ENCODE measurements around the gene MN1. TPM values are rescaled to one million over a fixed set of nuclear protein-coding genes. Genes with fewer than 3 reads are reported as not detected.

MN1 gene
- polyA plus RNA-seq, 3 donors = 0.06 to 0.38 (median 0.29) TPM

DNA sequence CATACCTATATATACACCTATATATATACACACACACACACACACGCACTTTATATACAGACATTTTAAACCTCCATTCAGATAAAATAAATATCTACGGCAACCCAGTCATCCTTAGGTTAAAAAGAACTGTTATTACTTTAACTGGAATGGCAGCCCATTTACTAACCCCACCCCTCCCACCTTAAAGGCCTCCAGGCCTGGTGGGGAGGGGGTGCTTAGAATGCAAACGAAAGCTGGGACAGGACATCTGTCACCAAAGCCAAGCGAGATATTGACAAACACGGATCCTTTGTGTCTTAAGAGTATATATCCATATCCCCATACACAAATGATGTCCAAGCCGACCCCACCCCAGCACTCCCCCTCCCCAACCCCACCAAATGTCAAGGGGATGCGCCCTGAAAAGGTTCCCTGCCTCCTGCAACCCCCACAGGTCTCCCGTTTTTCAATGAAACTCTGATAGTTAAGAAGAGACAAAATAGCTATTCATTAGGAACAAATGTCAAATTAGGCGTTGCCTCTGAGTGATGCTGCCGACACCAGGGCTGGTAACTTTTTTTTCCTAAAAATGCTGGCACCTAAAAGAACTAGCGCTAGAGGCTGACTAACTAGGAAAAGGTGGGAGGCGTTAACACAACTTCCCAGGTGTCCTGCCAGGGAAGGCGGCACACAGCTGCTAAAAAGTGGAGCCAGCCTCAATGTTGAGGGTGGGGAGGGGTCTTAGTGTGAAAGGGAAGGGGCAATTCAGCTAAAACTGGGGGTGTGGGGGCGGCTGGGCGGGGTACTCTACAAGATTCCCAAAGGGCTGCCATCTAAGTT, 5.6 kb downstream of the MN1 start:
- Mint-ChIP-seq H3K4me3 (no peak overlapping the region), H3K27me3 (ENCODE audit: low read depth in 3 of 3) (peaks cover 8 to 20% (median 12%) of the 10 kb centered on the region in 3 donors), H3K36me3 (no peaks in the 10 kb centered on the region), H3K4me1 (no peaks in the 10 kb centered on the region), H3K27ac (no peak overlapping the region), H3K9me3 (peaks cover 0 to 7% (median 3%) of the 10 kb centered on the region in 7 donors)
- peaks cover 6 to 8% of the 10 kb centered on the region in 2 donors for H3K4me1 ChIP-seq (ENCODE audit: control insufficient read depth in 1 of 2, insufficient read depth in 2 of 2, low read length in 2 of 2)
- H2AFZ ChIP-seq (ENCODE audit: insufficient read depth, low read depth, low read length, poor library complexity, severe bottlenecking) = no peak overlapping the region
- WGBS (ENCODE audit: insufficient coverage) = 80% methylated on average over 4 of the region's 15 CpGs
- H4K20me1 ChIP-seq (ENCODE audit: insufficient read depth, low read length) = no peaks in the 10 kb centered on the region
- peaks cover 4 to 14% of the 10 kb centered on the region in 2 donors for H3K27me3 ChIP-seq (ENCODE audit: control insufficient read depth in 2 of 2, insufficient read depth in 2 of 2, low read length in 2 of 2)
- H3K36me3 ChIP-seq (replicated peaks in 1 of 2; ENCODE audit: control insufficient read depth in 1 of 2, insufficient read depth in 2 of 2, low read length in 2 of 2) = no peaks in the 10 kb centered on the region
- no peak overlapping the region for H3K27ac ChIP-seq (ENCODE audit: low read depth in 1 of 2, low read length in 2 of 2)
- no peak overlapping the region for H3K4me2 ChIP-seq (replicated peaks; ENCODE audit: extremely low read depth, low read length, poor library complexity, severe bottlenecking)
- intact Hi-C loops (cut with micrococcal nuclease) = no loop called here
- no peaks in the 10 kb centered on the region for H3K9me3 ChIP-seq (replicated peaks in 1 of 2; ENCODE audit: control insufficient read depth in 1 of 2, insufficient read depth in 1 of 2, low read length in 2 of 2)
- DNase-seq = no peak
- TF ChIP-seq, protein P1, sequence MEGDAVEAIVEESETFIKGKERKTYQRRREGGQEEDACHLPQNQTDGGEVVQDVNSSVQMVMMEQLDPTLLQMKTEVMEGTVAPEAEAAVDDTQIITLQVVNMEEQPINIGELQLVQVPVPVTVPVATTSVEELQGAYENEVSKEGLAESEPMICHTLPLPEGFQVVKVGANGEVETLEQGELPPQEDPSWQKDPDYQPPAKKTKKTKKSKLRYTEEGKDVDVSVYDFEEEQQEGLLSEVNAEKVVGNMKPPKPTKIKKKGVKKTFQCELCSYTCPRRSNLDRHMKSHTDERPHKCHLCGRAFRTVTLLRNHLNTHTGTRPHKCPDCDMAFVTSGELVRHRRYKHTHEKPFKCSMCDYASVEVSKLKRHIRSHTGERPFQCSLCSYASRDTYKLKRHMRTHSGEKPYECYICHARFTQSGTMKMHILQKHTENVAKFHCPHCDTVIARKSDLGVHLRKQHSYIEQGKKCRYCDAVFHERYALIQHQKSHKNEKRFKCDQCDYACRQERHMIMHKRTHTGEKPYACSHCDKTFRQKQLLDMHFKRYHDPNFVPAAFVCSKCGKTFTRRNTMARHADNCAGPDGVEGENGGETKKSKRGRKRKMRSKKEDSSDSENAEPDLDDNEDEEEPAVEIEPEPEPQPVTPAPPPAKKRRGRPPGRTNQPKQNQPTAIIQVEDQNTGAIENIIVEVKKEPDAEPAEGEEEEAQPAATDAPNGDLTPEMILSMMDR (IDR thresholded peaks at IDR 0.05) = no peak
- no peak overlapping the region for H3K9ac ChIP-seq (ENCODE audit: insufficient read depth, low read length, poor library complexity, severe bottlenecking)
- no peak overlapping the region for H3K4me3 ChIP-seq (replicated peaks in 1 of 3; ENCODE audit: low read depth in 2 of 3, low read length in 3 of 3)
- no peaks in the 10 kb centered on the region for H3K79me2 ChIP-seq (ENCODE audit: insufficient read depth, low read length)

- H3K4me3 Mint-ChIP-seq = no peak overlapping the region
These were observed 6.5 kb downstream of the MN1 start for GRCh38 chr22:27795053-27795452.

More at GRCh38 chr22:27795053-27795452, 6.5 kb downstream of the MN1 start:
- H3K9ac ChIP-seq (ENCODE audit: insufficient read depth, low read length, poor library complexity, severe bottlenecking) = no peak overlapping the region
- no peak overlapping the region for H3K4me3 ChIP-seq (replicated peaks in 1 of 3; ENCODE audit: low read depth in 2 of 3, low read length in 3 of 3)
- no peaks in the 10 kb centered on the region for H3K9me3 ChIP-seq (replicated peaks in 1 of 2; ENCODE audit: control insufficient read depth in 1 of 2, insufficient read depth in 1 of 2, low read length in 2 of 2)
- H3K27ac ChIP-seq (ENCODE audit: low read depth in 1 of 2, low read length in 2 of 2) = no peak overlapping the region
- no peaks in the 10 kb centered on the region for H3K36me3 ChIP-seq (replicated peaks in 1 of 2; ENCODE audit: control insufficient read depth in 1 of 2, insufficient read depth in 2 of 2, low read length in 2 of 2)
- TF ChIP-seq, protein P1 (IDR thresholded peaks at IDR 0.05) = no peak
- no peak overlapping the region for H2AFZ ChIP-seq (ENCODE audit: insufficient read depth, low read depth, low read length, poor library complexity, severe bottlenecking)
- H3K4me2 ChIP-seq (replicated peaks; ENCODE audit: extremely low read depth, low read length, poor library complexity, severe bottlenecking) = no peak overlapping the region
- no peaks in the 10 kb centered on the region for H3K4me1 Mint-ChIP-seq
- H3K4me1 ChIP-seq (ENCODE audit: control insufficient read depth in 1 of 2, insufficient read depth in 2 of 2, low read length in 2 of 2) = no peaks in the 10 kb centered on the region
- H4K20me1 ChIP-seq (ENCODE audit: insufficient read depth, low read length) = no peaks in the 10 kb centered on the region
- DNase-seq = no peak
- H3K36me3 Mint-ChIP-seq = no peaks in the 10 kb centered on the region
- H3K27me3 Mint-ChIP-seq (ENCODE audit: low read depth in 3 of 3) = peaks cover 2 to 12% (median 4%) of the 10 kb centered on the region in 3 donors
- WGBS (ENCODE audit: insufficient coverage) = 100% methylated on average over 9 of the region's 14 CpGs
- H3K79me2 ChIP-seq (ENCODE audit: insufficient read depth, low read length) = no peaks in the 10 kb centered on the region
- peaks cover 0 to 6% of the 10 kb centered on the region in 2 donors for H3K27me3 ChIP-seq (ENCODE audit: control insufficient read depth in 2 of 2, insufficient read depth in 2 of 2, low read length in 2 of 2)
- intact Hi-C loops (cut with micrococcal nuclease) = no loop called here
- peaks cover 0 to 7% (median 3%) of the 10 kb centered on the region in 7 donors for H3K9me3 Mint-ChIP-seq
- H3K27ac Mint-ChIP-seq = peak overlapping the region in 2 of 7 donors; percentile 30 to 36

Data from CD14-positive monocyte (primary cell).